GM12878 (cell line): ENCODE measurements around the gene SERP1. TPM values are rescaled to one million over a fixed set of nuclear protein-coding genes. Genes with fewer than 3 reads are reported as not detected.

ENCODE experiments used
- ATF7 ChIP-seq: fragments of 450-650 bp; IDR thresholded peaks from 2 replicates; pipeline ENCODE4 v1.6.1; 2016; ENCODE audit warnings: low read depth, mild to moderate bottlenecking
- CBX3 ChIP-seq: fragments of 200-600 bp; sonication (generic); IDR thresholded peaks from 2 replicates; pipeline ENCODE4 v1.6.1; 2016; ENCODE audit warnings: low read depth, borderline replicate concordance
- CHD1 ChIP-seq: IDR thresholded peaks from 2 replicates; pipeline ENCODE4 v1.6.1; 2012; ENCODE audit warnings: low read depth, low read length, improper control_type of control experiment
- EGR1 ChIP-seq, 2 experiments: IDR thresholded peaks; 1 replicate in 1 of 2; 2 replicates in 1 of 2; pipeline ENCODE4 v1.6.1; 2011 to 2012; ENCODE audit warnings: low read depth in 2 of 2, low read length in 2 of 2, borderline replicate concordance in 1 of 2, mild to moderate bottlenecking in 1 of 2, moderate library complexity in 1 of 2
- FOS ChIP-seq: IDR thresholded peaks from 3 replicates; pipeline ENCODE4 v1.6.1; 2011; ENCODE audit warnings: borderline replicate concordance; ENCODE audit not compliant: insufficient read length; ENCODE audit errors: extremely low read depth
- MTA2 ChIP-seq: fragments of 450-650 bp; IDR thresholded peaks from 2 replicates; pipeline ENCODE4 v1.6.1; 2016; ENCODE audit warnings: low read depth, mild to moderate bottlenecking, moderate library complexity
- NFIC ChIP-seq: IDR thresholded peaks from 2 replicates; pipeline ENCODE4 v1.6.1; 2012; ENCODE audit warnings: low read depth, mild to moderate bottlenecking, inconsistent platforms, low read length, moderate library complexity
- RBBP5 ChIP-seq: fragments of 200-600 bp; sonication (generic); conservative IDR thresholded peaks from 2 replicates; pipeline ENCODE4 v1.6.1; 2016
- SPI1 ChIP-seq: IDR thresholded peaks from 2 replicates; pipeline ENCODE4 v1.6.1; 2011; ENCODE audit warnings: low read depth, mild to moderate bottlenecking, low read length, moderate library complexity, borderline replicate concordance; ENCODE audit not compliant: insufficient read depth
- TBL1XR1 ChIP-seq: IDR thresholded peaks from 2 replicates; pipeline ENCODE4 v1.6.1; 2012; ENCODE audit warnings: low read depth, low read length, improper control_type of control experiment
- polyA plus RNA-seq, 11 experiments: library from polyadenylated mRNA; depleted of rRNA in 4 of 11; unstranded in 6 of 11; stranded (reverse) in 5 of 11; fragments of >200 nt; fragmentation: Nextera tagmentation in 4 of 11; fragmentation: Illumina TruSeq in 1 of 11; extraction: Ambion mirVana in 4 of 11; extraction: Trizol in 1 of 11; gene quantifications; 1 replicate in 1 of 11; 2 replicates in 10 of 11; pipeline versions ENCODE4 v1.2.1 to v1.2.3, GENCODE V29; 2011 to 2016; ENCODE audit warnings: inconsistent platforms in 2 of 11, missing spikeins in 2 of 11, low read depth in 1 of 11
- total RNA-seq, 4 experiments: library from RNA; depleted of rRNA in 3 of 4; stranded (reverse); fragments of >200 nt in 3 of 4; fragmentation: Illumina TruSeq in 1 of 4; extraction: Trizol in 1 of 4; gene quantifications; 2 replicates each; pipeline versions ENCODE4 v1.2.1 to v1.2.3, GENCODE V29; 2013 to 2021
- TF ChIP-seq, protein P1 (sequence below): IDR thresholded peaks from 2 replicates; pipeline ENCODE4 v1.6.1; 2011; ENCODE audit warnings: borderline replicate concordance, low read depth, mild to moderate bottlenecking, moderate library complexity, mixed read lengths, low read length; ENCODE audit not compliant: insufficient read depth; ENCODE audit errors: extremely low read length
- TF ChIP-seq, protein P2 (sequence below): fragments of 450-650 bp; IDR thresholded peaks from 2 replicates; pipeline ENCODE4 v1.6.1; 2016; ENCODE audit warnings: mild to moderate bottlenecking

The SERP1 gene
- total and polyA plus RNA-seq, 10 of the 15 experiments (the other 5 are each of a cell fraction or from before 2014, with no cell fraction given) = 31.1 to 242 (median 87.0) TPM

DNA sequence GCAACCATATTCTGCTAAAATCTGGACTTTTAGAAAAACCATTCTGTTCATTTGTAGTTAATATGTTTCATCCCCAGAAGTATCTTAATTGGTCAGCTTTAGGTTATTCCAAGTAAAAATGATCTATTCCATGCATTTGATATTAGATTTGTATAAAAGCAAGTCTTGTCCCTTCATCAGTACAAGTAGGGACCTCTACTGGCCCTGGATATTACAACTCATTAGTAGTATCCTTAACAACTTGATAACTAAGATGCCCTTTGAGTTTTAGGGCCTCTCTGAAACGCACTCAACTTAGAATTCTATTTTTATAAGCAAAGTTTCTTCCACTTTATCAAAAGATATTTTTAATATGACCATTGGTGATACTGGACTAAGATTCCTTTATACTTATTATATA is 31.6 kb upstream of the SERP1 start (continued):
- TF ChIP-seq, protein P1, sequence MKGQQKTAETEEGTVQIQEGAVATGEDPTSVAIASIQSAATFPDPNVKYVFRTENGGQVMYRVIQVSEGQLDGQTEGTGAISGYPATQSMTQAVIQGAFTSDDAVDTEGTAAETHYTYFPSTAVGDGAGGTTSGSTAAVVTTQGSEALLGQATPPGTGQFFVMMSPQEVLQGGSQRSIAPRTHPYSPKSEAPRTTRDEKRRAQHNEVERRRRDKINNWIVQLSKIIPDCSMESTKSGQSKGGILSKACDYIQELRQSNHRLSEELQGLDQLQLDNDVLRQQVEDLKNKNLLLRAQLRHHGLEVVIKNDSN = no peak
- no peak for TF ChIP-seq SPI1
- TF ChIP-seq, protein P2, sequence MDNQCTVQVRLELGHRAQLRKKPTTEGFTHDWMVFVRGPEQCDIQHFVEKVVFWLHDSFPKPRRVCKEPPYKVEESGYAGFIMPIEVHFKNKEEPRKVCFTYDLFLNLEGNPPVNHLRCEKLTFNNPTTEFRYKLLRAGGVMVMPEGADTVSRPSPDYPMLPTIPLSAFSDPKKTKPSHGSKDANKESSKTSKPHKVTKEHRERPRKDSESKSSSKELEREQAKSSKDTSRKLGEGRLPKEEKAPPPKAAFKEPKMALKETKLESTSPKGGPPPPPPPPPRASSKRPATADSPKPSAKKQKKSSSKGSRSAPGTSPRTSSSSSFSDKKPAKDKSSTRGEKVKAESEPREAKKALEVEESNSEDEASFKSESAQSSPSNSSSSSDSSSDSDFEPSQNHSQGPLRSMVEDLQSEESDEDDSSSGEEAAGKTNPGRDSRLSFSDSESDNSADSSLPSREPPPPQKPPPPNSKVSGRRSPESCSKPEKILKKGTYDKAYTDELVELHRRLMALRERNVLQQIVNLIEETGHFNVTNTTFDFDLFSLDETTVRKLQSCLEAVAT = no peak
- TF ChIP-seq EGR1 (IDR thresholded peaks at IDR 0.05; ENCODE audit: borderline replicate concordance in 1 of 2, low read depth in 2 of 2, low read length in 2 of 2) = no peak
- TF ChIP-seq TBL1XR1 = no peak
- TF ChIP-seq CHD1 = no peak
- TF ChIP-seq FOS = no peak
- TF ChIP-seq CBX3 = no peak
- no peak for TF ChIP-seq RBBP5
- no peak for TF ChIP-seq MTA2
- no peak for TF ChIP-seq NFIC
- no peak for TF ChIP-seq ATF7
